Subcutaneous abdominal adipose tissue (tissue), 5 donors: ENCODE measurements around the gene ELF4.
A peak's percentile ranks its signal among the peaks of the same experiment; 100 is the strongest.

ENCODE experiments used
- H3K27ac ChIP-seq: one replicate; pipeline ENCODE4 v1.7.0; 2013; ENCODE audit warnings: low read depth, mild to moderate bottlenecking, inconsistent platforms, low read length, moderate library complexity
- H3K27me3 ChIP-seq, 5 donors: one replicate each; pipeline ENCODE4 v1.7.0; 2013; ENCODE audit warnings: low read length in 5 of 5, inconsistent platforms in 1 of 5; ENCODE audit not compliant: control insufficient read depth in 5 of 5, insufficient read depth in 4 of 5
- H3K36me3 ChIP-seq, 5 donors: one replicate each; pipeline ENCODE4 v1.7.0; 2013; ENCODE audit warnings: low read length in 5 of 5; ENCODE audit not compliant: control insufficient read depth in 5 of 5, insufficient read depth in 5 of 5
- H3K4me1 ChIP-seq, 5 donors: one replicate each; pipeline ENCODE4 v1.7.0; 2013; ENCODE audit warnings: low read length in 5 of 5, mild to moderate bottlenecking in 3 of 5, moderate library complexity in 1 of 5; ENCODE audit not compliant: control insufficient read depth in 5 of 5, insufficient read depth in 5 of 5
- H3K4me3 ChIP-seq, 5 donors: one replicate each; pipeline ENCODE4 v1.7.0; 2013; ENCODE audit warnings: low read length in 5 of 5, low read depth in 1 of 5
- H3K9ac ChIP-seq, 5 donors: one replicate each; pipeline ENCODE4 v1.7.0; 2013; ENCODE audit warnings: low read length in 5 of 5, mild to moderate bottlenecking in 4 of 5, moderate library complexity in 3 of 5
- H3K9me3 ChIP-seq, 5 donors: one replicate each; pipeline ENCODE4 v1.7.0; 2013; ENCODE audit warnings: low read length in 5 of 5; ENCODE audit not compliant: control insufficient read depth in 5 of 5
- donor health status: healthy.
- donor health status: healthy.
- donor health status: healthy.
- donor health status: healthy.
- donor health status: healthy.

The ELF4 gene

GRCh38 chrX:130136496-130136895, 26.2 kb upstream of the ELF4 start:
- Histone ChIP-seq H3K4me3 (no peak overlapping the region), H3K27ac (no peak overlapping the region), H3K9ac (no peak overlapping the region), H3K36me3 (peaks cover 9 to 37% (median 22%) of the 10 kb centered on the region in 5 donors), H3K27me3 (peaks cover 0 to 6% (median 0%) of the 10 kb centered on the region in 5 donors), H3K4me1 (peaks cover 0 to 19% (median 4%) of the 10 kb centered on the region in 5 donors), H3K9me3 (no peaks in the 10 kb centered on the region)

GRCh38 chrX:130130990-130131389, 20.7 kb upstream of the ELF4 start:
- Histone ChIP-seq H3K27me3 (no peaks in the 10 kb centered on the region), H3K9me3 (no peaks in the 10 kb centered on the region), H3K27ac (no peak overlapping the region), H3K36me3 (peaks cover 8 to 53% (median 31%) of the 10 kb centered on the region in 5 donors), H3K4me1 (peaks cover 0 to 7% (median 5%) of the 10 kb centered on the region in 5 donors), H3K4me3 (no peak overlapping the region), H3K9ac (no peak overlapping the region)

- H3K9ac ChIP-seq: peak overlapping the region in 2 of 5 donors; percentile 3 to 35
- H3K27me3 ChIP-seq: peaks cover 0 to 7% (median 5%) of the 10 kb centered on the region in 5 donors
- peak overlapping the region; percentile 85 for H3K27ac ChIP-seq
- H3K4me1 ChIP-seq: peaks cover 3 to 25% (median 22%) of the 10 kb centered on the region in 5 donors
- no peaks in the 10 kb centered on the region for H3K9me3 ChIP-seq
- peaks cover 0 to 26% (median 17%) of the 10 kb centered on the region in 5 donors for H3K36me3 ChIP-seq
- no peak overlapping the region for H3K4me3 ChIP-seq
These were observed 15.0 kb upstream of the ELF4 start for GRCh38 chrX:130125091-130125874.

- H3K9ac ChIP-seq: no peak overlapping the region
- H3K4me3 ChIP-seq: no peak overlapping the region
- H3K9me3 ChIP-seq: no peaks in the 10 kb centered on the region
- H3K27me3 ChIP-seq: peaks cover 0 to 7% (median 5%) of the 10 kb centered on the region in 5 donors
- H3K27ac ChIP-seq: peak overlapping the region; percentile 85
- peaks cover 3 to 31% (median 27%) of the 10 kb centered on the region in 5 donors for H3K4me1 ChIP-seq
- peaks cover 0 to 19% (median 14%) of the 10 kb centered on the region in 5 donors for H3K36me3 ChIP-seq
These were observed 14.3 kb upstream of the ELF4 start for GRCh38 chrX:130124577-130124976.

GRCh38 chrX:130121505-130121800, 11.2 kb upstream of the ELF4 start:
- Histone ChIP-seq H3K4me1 (peaks cover 3 to 50% (median 38%) of the 10 kb centered on the region in 5 donors), H3K9ac (no peak overlapping the region), H3K27ac (peak overlapping the region; percentile 74), H3K4me3 (peak overlapping the region in 1 of 5 donors; percentile 57), H3K36me3 (peaks cover 0 to under 1% (median 0%) of the 10 kb centered on the region in 5 donors), H3K9me3 (no peaks in the 10 kb centered on the region), H3K27me3 (peaks cover 0 to 8% (median 6%) of the 10 kb centered on the region in 5 donors)

- H3K4me1 ChIP-seq: peaks cover 3 to 48% (median 36%) of the 10 kb centered on the region in 5 donors
- peaks cover 0 to 8% (median 6%) of the 10 kb centered on the region in 5 donors for H3K27me3 ChIP-seq
- peak overlapping the region in 2 of 5 donors; percentile 21 to 31 for H3K9ac ChIP-seq
- peak overlapping the region in 4 of 5 donors; percentile 19 to 57 (median 26) for H3K4me3 ChIP-seq
- peak overlapping the region; percentile 74 for H3K27ac ChIP-seq
- no peaks in the 10 kb centered on the region for H3K36me3 ChIP-seq
- H3K9me3 ChIP-seq: no peaks in the 10 kb centered on the region
These were observed 10.6 kb upstream of the ELF4 start for GRCh38 chrX:130120746-130121504.

GRCh38 chrX:130120321-130120731, 10.0 kb upstream of the ELF4 start:
- Histone ChIP-seq H3K27me3 (peaks cover 0 to 8% (median 5%) of the 10 kb centered on the region in 5 donors), H3K4me3 (peak overlapping the region in 4 of 5 donors; percentile 19 to 57 (median 26)), H3K27ac (peak overlapping the region; percentile 74), H3K36me3 (no peaks in the 10 kb centered on the region), H3K4me1 (peaks cover 0 to 42% (median 31%) of the 10 kb centered on the region in 5 donors), H3K9ac (peak overlapping the region in 2 of 5 donors; percentile 21 to 31), H3K9me3 (no peaks in the 10 kb centered on the region)

GRCh38 chrX:130119312-130119898, 9.1 kb upstream of the ELF4 start:
- Histone ChIP-seq H3K27me3 (peaks cover 0 to 8% (median 5%) of the 10 kb centered on the region in 5 donors), H3K9ac (peak overlapping the region in 1 of 5 donors; percentile 25), H3K27ac (peak overlapping the region; percentile 74), H3K9me3 (no peaks in the 10 kb centered on the region), H3K36me3 (no peaks in the 10 kb centered on the region), H3K4me1 (peaks cover 0 to 35% (median 25%) of the 10 kb centered on the region in 5 donors), H3K4me3 (peak overlapping the region in 3 of 5 donors; percentile 3 to 18 (median 17))

- H3K4me1 ChIP-seq: peaks cover 0 to 35% (median 25%) of the 10 kb centered on the region in 5 donors
- peak overlapping the region in 3 of 5 donors; percentile 3 to 18 (median 17) for H3K4me3 ChIP-seq
- H3K9ac ChIP-seq: peak overlapping the region in 1 of 5 donors; percentile 25
- H3K9me3 ChIP-seq: no peaks in the 10 kb centered on the region
- peak overlapping the region; percentile 74 for H3K27ac ChIP-seq
- peaks cover 0 to 10% (median 5%) of the 10 kb centered on the region in 5 donors for H3K27me3 ChIP-seq
- no peaks in the 10 kb centered on the region for H3K36me3 ChIP-seq
These were observed 8.4 kb upstream of the ELF4 start for GRCh38 chrX:130118441-130119311.
